ENCODE measurements around the gene AGAP1. TPM values are rescaled to one million over a fixed set of nuclear protein-coding genes. Genes with fewer than 3 reads are reported as not detected.
A peak's percentile ranks its signal among the peaks of the same experiment; 100 is the strongest.

The AGAP1 gene
- total RNA-seq, 1 donor from 2014 or later: 54.7 TPM

GRCh38 chr2:235716875-235717496 lies 223.1 kb downstream of the AGAP1 start:
- peaks cover 75% of the 10 kb centered on the region for H3K4me1 Mint-ChIP-seq
- H3K27me3 Mint-ChIP-seq (ENCODE audit: low read depth): no peaks in the 10 kb centered on the region
- no peak overlapping the region for H3K4me3 Mint-ChIP-seq
- H3K9me3 Mint-ChIP-seq: no peaks in the 10 kb centered on the region
- DNase-seq (ENCODE audit: low read depth, low spot score): no peak
- H3K27ac Mint-ChIP-seq (ENCODE audit: unreplicated experiment): no peak overlapping the region
- H3K36me3 Mint-ChIP-seq (ENCODE audit: low read depth): peaks cover 14% of the 10 kb centered on the region
- no peak for TF ChIP-seq CTCF (conservative IDR thresholded peaks at IDR 0.05)

GRCh38 chr2:235719146-235719942 lies 225.5 kb downstream of the AGAP1 start:
- peaks cover 14% of the 10 kb centered on the region for H3K36me3 Mint-ChIP-seq (ENCODE audit: low read depth)
- no peaks in the 10 kb centered on the region for H3K27me3 Mint-ChIP-seq (ENCODE audit: low read depth)
- no peak for DNase-seq (ENCODE audit: low read depth, low spot score)
- peak overlapping the region; percentile 88 for H3K27ac Mint-ChIP-seq (ENCODE audit: unreplicated experiment)
- no peak for TF ChIP-seq CTCF (conservative IDR thresholded peaks at IDR 0.05)
- peak overlapping the region; percentile 29 for H3K4me3 Mint-ChIP-seq
- no peaks in the 10 kb centered on the region for H3K9me3 Mint-ChIP-seq
- peaks cover 58% of the 10 kb centered on the region for H3K4me1 Mint-ChIP-seq

GRCh38 chr2:235721625-235722024 lies 227.8 kb downstream of the AGAP1 start:
- no peak for DNase-seq (ENCODE audit: low read depth, low spot score)
- peak overlapping the region; percentile 8 for H3K4me3 Mint-ChIP-seq
- TF ChIP-seq CTCF (conservative IDR thresholded peaks at IDR 0.05): no peak
- peaks cover 57% of the 10 kb centered on the region for H3K4me1 Mint-ChIP-seq
- no peaks in the 10 kb centered on the region for H3K27me3 Mint-ChIP-seq (ENCODE audit: low read depth)
- peak overlapping the region; percentile 44 for H3K27ac Mint-ChIP-seq (ENCODE audit: unreplicated experiment)
- H3K36me3 Mint-ChIP-seq (ENCODE audit: low read depth): peaks cover 14% of the 10 kb centered on the region
- H3K9me3 Mint-ChIP-seq: no peaks in the 10 kb centered on the region

GRCh38 chr2:235722869-235723268 lies 229.0 kb downstream of the AGAP1 start:
- H3K27me3 Mint-ChIP-seq (ENCODE audit: low read depth): no peaks in the 10 kb centered on the region
- no peaks in the 10 kb centered on the region for H3K9me3 Mint-ChIP-seq
- H3K4me3 Mint-ChIP-seq: no peak overlapping the region
- no peak for TF ChIP-seq CTCF (conservative IDR thresholded peaks at IDR 0.05)
- H3K36me3 Mint-ChIP-seq (ENCODE audit: low read depth): peaks cover 17% of the 10 kb centered on the region
- H3K4me1 Mint-ChIP-seq: peaks cover 50% of the 10 kb centered on the region
- no peak for DNase-seq (ENCODE audit: low read depth, low spot score)
- no peak overlapping the region for H3K27ac Mint-ChIP-seq (ENCODE audit: unreplicated experiment)

- no peak for TF ChIP-seq CTCF (conservative IDR thresholded peaks at IDR 0.05)
- H3K27ac Mint-ChIP-seq (ENCODE audit: unreplicated experiment): no peak overlapping the region
- peaks cover 50% of the 10 kb centered on the region for H3K4me1 Mint-ChIP-seq
- no peak overlapping the region for H3K4me3 Mint-ChIP-seq
- H3K36me3 Mint-ChIP-seq (ENCODE audit: low read depth): peaks cover 17% of the 10 kb centered on the region
- H3K27me3 Mint-ChIP-seq (ENCODE audit: low read depth): no peaks in the 10 kb centered on the region
- DNase-seq (ENCODE audit: low read depth, low spot score): no peak
- H3K9me3 Mint-ChIP-seq: no peaks in the 10 kb centered on the region
These were observed 229.5 kb downstream of the AGAP1 start for GRCh38 chr2:235723371-235723770.

Measured in neural crest cell (in vitro differentiated cells).